Liver (tissue), 3 donors: ENCODE measurements around the gene NAMPT.

Experiments used
- JUND ChIP-seq, 2 donors: IDR thresholded peaks; 2 replicates each; pipeline ENCODE4 v1.6.1; 2016; ENCODE audit warnings: antibody characterized with exemption in 2 of 2
- MAX ChIP-seq: IDR thresholded peaks from 2 replicates; pipeline ENCODE4 v1.6.1; 2016; ENCODE audit warnings: antibody characterized with exemption
- NR2F2 ChIP-seq: IDR thresholded peaks from 2 replicates; pipeline ENCODE4 v1.6.1; 2016; ENCODE audit warnings: antibody characterized with exemption
- RAD21 ChIP-seq, 2 donors: IDR thresholded peaks; 2 replicates each; pipeline ENCODE4 v1.6.1; 2016; ENCODE audit warnings: antibody characterized with exemption in 2 of 2, mild to moderate bottlenecking in 2 of 2
- TAF1 ChIP-seq: conservative IDR thresholded peaks from 2 replicates; pipeline ENCODE4 v1.6.1; 2016; ENCODE audit warnings: antibody characterized with exemption, mild to moderate bottlenecking
- TF ChIP-seq, protein P1 (sequence below): fragments of 150-350 bp; IDR thresholded peaks from 2 replicates; pipeline ENCODE4 v1.5.1; 2017; ENCODE audit warnings: improper control_type of control experiment, low read depth, low read length; ENCODE audit not compliant: missing input control
- TF ChIP-seq, protein P2 (sequence below): IDR thresholded peaks from 2 replicates; pipeline ENCODE4 v1.6.1; 2016; ENCODE audit warnings: antibody characterized with exemption
- donor health status: healthy.
- donor health status: healthy.

- TF ChIP-seq, protein P1, sequence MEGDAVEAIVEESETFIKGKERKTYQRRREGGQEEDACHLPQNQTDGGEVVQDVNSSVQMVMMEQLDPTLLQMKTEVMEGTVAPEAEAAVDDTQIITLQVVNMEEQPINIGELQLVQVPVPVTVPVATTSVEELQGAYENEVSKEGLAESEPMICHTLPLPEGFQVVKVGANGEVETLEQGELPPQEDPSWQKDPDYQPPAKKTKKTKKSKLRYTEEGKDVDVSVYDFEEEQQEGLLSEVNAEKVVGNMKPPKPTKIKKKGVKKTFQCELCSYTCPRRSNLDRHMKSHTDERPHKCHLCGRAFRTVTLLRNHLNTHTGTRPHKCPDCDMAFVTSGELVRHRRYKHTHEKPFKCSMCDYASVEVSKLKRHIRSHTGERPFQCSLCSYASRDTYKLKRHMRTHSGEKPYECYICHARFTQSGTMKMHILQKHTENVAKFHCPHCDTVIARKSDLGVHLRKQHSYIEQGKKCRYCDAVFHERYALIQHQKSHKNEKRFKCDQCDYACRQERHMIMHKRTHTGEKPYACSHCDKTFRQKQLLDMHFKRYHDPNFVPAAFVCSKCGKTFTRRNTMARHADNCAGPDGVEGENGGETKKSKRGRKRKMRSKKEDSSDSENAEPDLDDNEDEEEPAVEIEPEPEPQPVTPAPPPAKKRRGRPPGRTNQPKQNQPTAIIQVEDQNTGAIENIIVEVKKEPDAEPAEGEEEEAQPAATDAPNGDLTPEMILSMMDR = no peak
- TF ChIP-seq MAX (no peak), NR2F2 (peak; percentile 42), RAD21 (IDR thresholded peaks at IDR 0.05) (peak in 1 of 2 donors; percentile 17), JUND (IDR thresholded peaks at IDR 0.05) (no peak), TAF1 (no peak)
- TF ChIP-seq, protein P2, sequence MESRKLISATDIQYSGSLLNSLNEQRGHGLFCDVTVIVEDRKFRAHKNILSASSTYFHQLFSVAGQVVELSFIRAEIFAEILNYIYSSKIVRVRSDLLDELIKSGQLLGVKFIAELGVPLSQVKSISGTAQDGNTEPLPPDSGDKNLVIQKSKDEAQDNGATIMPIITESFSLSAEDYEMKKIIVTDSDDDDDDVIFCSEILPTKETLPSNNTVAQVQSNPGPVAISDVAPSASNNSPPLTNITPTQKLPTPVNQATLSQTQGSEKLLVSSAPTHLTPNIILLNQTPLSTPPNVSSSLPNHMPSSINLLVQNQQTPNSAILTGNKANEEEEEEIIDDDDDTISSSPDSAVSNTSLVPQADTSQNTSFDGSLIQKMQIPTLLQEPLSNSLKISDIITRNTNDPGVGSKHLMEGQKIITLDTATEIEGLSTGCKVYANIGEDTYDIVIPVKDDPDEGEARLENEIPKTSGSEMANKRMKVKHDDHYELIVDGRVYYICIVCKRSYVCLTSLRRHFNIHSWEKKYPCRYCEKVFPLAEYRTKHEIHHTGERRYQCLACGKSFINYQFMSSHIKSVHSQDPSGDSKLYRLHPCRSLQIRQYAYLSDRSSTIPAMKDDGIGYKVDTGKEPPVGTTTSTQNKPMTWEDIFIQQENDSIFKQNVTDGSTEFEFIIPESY = no peak
These were observed 85.8 kb downstream of the NAMPT start for GRCh38 chr7:106199024-106199423.
